ENCODE data around the gene SCN4A. TPM values are rescaled to one million over a fixed set of nuclear protein-coding genes. Genes with fewer than 3 reads are reported as not detected.
"Not testable (repeated sequence)": the region's sequence is repeated elsewhere in the genome, so short reads cannot be mapped to it uniquely, and the experiment has no call there.

SCN4A gene
- total RNA-seq, 1 donor = not detected

DNA sequence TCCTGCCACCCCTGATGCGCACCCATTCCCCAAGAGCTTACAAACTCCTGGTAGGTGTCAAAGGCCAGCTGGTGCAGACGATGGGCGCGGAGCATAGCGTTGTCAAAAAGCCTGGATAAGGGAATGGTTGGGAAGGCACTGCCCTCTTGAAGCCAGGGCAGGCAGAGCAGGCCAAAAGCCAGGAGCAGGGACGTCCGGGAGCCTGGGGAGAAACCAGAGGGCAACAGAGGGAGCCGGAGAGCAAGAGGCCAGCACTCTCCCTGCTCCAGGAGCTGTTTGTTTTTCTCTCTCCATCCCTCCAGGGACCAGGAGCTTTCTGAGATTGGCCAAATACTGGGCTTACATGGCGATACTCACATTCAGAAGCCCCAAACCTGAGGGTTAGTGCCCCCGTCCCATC is 54.4 kb downstream of the SCN4A start:
- H3K4me3 ChIP-seq (ENCODE audit: low read depth, low read length) = no peak overlapping the region
- TF ChIP-seq, protein P1, sequence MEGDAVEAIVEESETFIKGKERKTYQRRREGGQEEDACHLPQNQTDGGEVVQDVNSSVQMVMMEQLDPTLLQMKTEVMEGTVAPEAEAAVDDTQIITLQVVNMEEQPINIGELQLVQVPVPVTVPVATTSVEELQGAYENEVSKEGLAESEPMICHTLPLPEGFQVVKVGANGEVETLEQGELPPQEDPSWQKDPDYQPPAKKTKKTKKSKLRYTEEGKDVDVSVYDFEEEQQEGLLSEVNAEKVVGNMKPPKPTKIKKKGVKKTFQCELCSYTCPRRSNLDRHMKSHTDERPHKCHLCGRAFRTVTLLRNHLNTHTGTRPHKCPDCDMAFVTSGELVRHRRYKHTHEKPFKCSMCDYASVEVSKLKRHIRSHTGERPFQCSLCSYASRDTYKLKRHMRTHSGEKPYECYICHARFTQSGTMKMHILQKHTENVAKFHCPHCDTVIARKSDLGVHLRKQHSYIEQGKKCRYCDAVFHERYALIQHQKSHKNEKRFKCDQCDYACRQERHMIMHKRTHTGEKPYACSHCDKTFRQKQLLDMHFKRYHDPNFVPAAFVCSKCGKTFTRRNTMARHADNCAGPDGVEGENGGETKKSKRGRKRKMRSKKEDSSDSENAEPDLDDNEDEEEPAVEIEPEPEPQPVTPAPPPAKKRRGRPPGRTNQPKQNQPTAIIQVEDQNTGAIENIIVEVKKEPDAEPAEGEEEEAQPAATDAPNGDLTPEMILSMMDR (IDR thresholded peaks at IDR 0.05; ENCODE audit: insufficient read depth, low read depth, low read length) = no peak
- no peak for DNase-seq (ENCODE audit: low read depth)

DNA sequence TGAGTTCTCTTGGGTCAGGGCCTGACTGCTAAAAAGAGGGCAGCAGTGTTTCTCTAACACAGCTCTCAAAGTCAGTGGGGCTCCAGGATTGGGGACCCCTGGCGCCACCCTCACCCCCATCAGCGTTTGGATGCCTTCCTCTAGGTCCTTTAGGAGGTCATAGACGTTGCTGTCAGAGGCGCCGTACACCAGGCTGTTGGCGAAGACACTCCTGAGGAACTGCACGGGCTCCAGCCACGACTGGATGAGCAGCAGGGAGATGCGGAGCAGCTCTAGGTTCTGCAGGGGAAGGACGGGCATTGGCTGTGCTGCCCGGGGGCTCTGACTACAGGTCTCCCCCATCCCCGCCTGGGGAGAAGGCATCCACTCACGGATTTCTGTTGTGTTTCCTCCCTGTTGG is 55.1 kb downstream of the SCN4A start:
- H3K4me3 ChIP-seq (ENCODE audit: low read depth, low read length) = no peak overlapping the region
- no peak for DNase-seq (ENCODE audit: low read depth)
- TF ChIP-seq, protein P1 (IDR thresholded peaks at IDR 0.05; ENCODE audit: insufficient read depth, low read depth, low read length) = no peak

DNA sequence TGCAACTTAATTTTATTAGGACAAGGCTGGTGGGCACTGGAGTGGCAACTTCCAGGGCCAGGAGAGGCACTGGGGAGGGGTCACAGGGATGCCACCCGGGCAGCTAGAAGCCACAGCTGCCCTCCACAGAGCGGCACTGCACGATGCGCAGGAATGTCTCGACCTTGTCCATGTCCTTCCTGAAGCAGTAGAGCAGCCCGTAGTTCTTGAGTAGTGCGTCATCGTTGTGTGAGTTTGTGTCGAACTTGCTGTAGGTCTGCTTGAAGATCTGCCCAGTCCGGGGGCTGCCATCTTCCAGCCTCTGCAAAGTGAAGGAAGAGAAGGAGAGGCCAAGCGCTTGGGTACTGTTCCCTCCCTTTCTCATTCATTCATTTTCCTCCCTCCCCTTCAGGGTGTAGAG is 55.5 kb downstream of the SCN4A start:
- not testable (repeated sequence) for DNase-seq (ENCODE audit: low read depth); H3K4me3 ChIP-seq (ENCODE audit: low read depth, low read length)

DNA sequence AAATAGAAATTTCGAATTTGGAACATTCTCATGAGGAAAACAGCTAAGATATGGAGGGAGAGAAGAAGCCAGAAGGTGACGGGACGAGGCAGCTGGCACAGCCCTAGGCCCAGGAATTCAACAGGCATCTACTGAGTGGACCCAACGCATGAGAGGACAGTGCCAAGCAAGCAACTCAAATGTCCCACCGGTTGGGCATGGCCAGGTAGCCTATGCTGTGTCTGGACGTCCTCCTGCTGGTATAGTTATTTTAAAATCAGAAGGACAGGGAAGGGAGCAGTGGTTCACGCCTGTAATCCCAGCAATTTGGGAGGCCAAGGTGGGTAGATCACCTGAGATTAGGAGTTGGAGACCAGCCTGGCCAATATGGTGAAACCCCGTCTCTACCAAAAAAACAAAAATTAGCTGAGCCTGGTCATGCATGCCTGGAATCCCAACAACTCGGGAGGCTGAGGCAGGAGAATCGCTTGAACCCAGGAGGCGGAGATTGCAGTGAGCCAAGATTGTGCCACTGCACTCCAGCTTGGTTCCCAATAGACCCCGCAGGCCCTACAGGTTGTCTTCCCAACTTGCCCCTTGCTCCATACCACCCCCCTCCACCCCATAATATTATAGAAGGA is 56.0 kb downstream of the SCN4A start:
- H3K4me3 ChIP-seq (ENCODE audit: low read depth, low read length) = no peak overlapping the region
- DNase-seq (ENCODE audit: low read depth) = no peak
- TF ChIP-seq, protein P1 (IDR thresholded peaks at IDR 0.05; ENCODE audit: insufficient read depth, low read depth, low read length) = no peak

DNA sequence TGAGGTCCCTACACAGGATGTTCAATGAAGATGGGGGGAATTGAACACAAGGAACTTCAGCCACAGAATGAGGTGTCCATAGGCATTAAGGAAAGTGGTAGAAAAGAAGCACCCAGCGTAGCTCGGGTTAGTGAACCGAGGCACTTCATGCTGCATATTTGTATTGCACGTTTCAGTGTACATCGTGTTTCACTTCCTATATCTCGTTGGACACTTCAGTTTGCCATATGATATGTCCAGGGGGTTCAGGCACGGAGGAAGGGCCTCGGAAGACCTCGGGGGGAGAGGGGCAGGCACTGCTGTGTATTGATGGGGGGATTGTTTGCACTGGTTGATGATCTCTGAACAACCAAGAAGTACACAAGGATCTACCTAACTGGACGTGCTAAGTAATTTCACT is 57.0 kb downstream of the SCN4A start:
- not testable (repeated sequence) for DNase-seq (ENCODE audit: low read depth); H3K4me3 ChIP-seq (ENCODE audit: low read depth, low read length)

DNA sequence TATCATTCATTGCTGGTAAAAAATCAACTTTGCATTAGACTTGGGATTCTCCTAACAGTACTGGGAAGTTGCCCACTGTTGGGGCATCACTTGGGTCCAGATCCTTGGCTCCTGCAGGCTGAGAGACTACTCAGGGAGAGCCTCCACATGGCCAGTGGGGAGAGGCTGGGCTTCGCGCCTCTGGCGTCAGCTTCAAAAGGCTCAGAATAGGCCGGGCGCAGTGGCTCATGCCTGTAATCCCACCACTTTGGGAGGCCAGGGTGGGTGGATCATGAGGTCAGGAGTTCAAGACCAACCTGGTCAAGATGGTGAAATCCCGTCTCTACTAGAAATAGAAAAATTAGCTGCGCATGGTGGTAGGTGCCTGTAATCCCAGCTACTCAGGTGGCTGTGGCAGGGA is 58.2 kb downstream of the SCN4A start:
- no peak overlapping the region for H3K4me3 ChIP-seq (ENCODE audit: low read depth, low read length)
- no peak for DNase-seq (ENCODE audit: low read depth)
- TF ChIP-seq, protein P1 (IDR thresholded peaks at IDR 0.05; ENCODE audit: insufficient read depth, low read depth, low read length) = no peak

DNA sequence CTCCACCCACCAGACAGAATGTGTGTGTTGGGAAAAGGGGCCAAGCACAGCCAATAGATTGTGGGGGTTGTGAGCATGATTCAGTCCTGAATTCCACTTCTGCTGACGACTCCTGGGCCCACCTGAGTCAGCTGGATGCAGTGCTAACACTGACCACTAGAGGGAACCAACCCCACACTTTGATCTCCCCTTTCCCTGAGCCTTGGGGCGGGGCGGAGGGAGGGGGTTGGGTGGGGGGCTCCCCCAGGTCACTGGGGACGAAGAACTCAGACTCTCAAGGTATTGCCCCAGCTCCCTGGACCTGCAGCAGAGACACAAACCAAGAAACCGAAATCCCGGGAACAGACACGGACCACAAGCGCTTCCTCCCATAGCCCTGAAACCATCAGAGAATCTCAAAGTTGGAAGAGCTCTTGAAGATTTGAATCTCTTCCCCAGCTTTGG is 61.0 kb downstream of the SCN4A start:
- H3K4me3 ChIP-seq (ENCODE audit: low read depth, low read length) = no peak overlapping the region
- TF ChIP-seq, protein P1 (IDR thresholded peaks at IDR 0.05; ENCODE audit: insufficient read depth, low read depth, low read length) = peak; percentile 64
- no peak for DNase-seq (ENCODE audit: low read depth)

DNA sequence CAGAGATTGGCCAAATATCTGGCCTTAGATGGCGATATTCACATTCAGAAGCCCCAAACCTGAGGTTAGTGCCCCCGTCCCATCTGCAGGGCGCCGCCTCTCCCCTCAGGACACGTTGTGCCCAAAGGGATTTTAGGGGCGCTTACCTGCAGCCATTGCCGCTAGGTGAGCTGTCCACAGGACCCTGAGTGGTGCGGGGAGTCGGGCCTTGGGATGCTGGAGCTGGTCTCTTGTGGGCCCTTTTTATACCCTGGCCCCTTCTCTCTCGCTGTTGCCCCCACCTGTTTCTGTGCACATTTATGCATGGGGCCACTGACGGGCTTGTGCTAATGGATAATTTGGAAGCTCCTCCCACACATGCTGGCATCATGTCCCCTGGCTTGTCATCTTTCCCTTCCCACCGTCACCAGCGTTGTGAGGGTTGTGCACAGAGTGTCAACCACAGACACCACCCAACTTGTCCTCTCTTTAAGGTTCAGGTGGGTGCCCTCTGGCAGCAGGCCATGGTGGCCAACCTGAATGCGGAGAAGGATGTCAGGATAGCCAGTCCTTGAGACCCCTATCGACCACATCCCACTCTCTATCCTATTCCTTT is 61.6 kb downstream of the SCN4A start, which contains the start of gene CSHL1:
Gene CSHL1, minus strand, starts transcription at position 218 of the 595 bp plus-strand sequence. Its CDS starts 62 bp downstream, at position 156.
- no peak for DNase-seq (ENCODE audit: low read depth)
- no peak within 1 kb of the TSS for H3K4me3 ChIP-seq (ENCODE audit: low read depth, low read length)
- TF ChIP-seq, protein P1 (IDR thresholded peaks at IDR 0.05; ENCODE audit: insufficient read depth, low read depth, low read length) = no peak
